HUES6 (cell line): Measurements from ENCODE around the gene KLK4.

Experiments
- H3K27ac ChIP-seq: 2 replicates; pipeline ENCODE4 v1.7.0; 2013; ENCODE audit warnings: low read depth, mild to moderate bottlenecking, low read length, inconsistent platforms
- H3K27me3 ChIP-seq: 2 replicates; pipeline ENCODE4 v1.6.1; 2013; ENCODE audit warnings: low read length; ENCODE audit not compliant: control insufficient read depth, insufficient read depth
- H3K36me3 ChIP-seq: 2 replicates; pipeline ENCODE4 v1.6.1; 2013; ENCODE audit warnings: low read length; ENCODE audit not compliant: control insufficient read depth, insufficient read depth
- H3K4me1 ChIP-seq: 2 replicates; pipeline ENCODE4 v1.6.1; 2013; ENCODE audit warnings: low read length; ENCODE audit not compliant: control insufficient read depth, insufficient read depth
- H3K4me3 ChIP-seq: 2 replicates; pipeline ENCODE4 v1.5.1; 2013; ENCODE audit warnings: low read depth, low read length
- H3K9ac ChIP-seq: one replicate; pipeline ENCODE4 v1.6.1; 2013; ENCODE audit warnings: mild to moderate bottlenecking, low read length
- H3K9me3 ChIP-seq: 2 replicates; pipeline ENCODE4 v1.6.1; 2013; ENCODE audit warnings: low read depth, low read length; ENCODE audit not compliant: control insufficient read depth, insufficient read depth

KLK4 gene

DNA sequence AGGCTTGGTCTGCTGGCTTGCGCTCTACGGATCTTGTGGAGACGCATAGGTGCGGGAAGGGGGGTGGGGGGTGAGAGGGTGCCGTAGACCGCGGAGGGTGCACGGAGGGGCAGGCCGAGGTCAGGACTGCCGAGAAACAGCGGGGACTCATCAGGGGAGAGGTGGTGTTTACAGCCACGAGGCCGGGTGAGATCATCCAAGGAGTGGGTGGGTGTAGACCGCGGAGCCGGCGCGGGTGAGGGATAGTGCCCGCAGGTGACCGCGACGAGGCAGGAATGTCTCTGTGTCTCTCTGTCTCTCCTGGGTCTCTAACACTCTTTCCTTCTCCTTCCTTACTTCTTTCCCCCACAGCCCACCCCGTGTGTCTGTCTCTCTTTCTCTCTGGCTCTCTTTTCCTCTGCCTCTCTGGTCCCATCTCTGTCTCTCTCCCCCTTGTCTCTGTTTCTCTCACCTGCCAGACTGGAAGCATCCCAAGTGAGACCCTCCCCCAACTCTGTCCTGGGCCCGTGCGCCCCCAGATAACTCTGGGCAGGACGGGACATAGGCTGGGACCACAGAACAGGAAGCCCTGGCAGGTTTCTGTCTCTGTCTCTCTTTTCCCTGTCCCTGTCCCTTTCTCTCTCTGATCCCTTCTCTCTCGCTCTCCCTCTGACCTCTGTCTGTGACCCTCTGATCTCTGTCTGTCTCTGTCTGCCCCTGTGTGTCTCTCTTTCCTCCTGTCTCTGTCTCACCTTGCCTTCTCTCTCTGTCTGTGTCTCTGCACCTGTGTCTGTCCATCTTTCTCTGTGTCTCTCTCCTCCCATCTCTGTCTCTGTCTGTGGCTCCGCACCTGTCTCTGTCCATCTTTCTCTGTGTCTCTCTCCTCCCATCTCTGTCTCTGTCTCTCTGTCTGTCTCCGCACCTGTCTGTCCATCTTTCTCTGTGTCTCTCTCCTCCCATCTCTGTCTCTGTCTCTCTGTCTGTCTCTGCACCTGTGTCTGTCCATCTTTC is 1.8 kb upstream of the KLK4 start:
- H3K9ac ChIP-seq, result no peak overlapping the region
- H3K27me3 ChIP-seq, result peaks cover 87% of the 10 kb centered on the region

DNA sequence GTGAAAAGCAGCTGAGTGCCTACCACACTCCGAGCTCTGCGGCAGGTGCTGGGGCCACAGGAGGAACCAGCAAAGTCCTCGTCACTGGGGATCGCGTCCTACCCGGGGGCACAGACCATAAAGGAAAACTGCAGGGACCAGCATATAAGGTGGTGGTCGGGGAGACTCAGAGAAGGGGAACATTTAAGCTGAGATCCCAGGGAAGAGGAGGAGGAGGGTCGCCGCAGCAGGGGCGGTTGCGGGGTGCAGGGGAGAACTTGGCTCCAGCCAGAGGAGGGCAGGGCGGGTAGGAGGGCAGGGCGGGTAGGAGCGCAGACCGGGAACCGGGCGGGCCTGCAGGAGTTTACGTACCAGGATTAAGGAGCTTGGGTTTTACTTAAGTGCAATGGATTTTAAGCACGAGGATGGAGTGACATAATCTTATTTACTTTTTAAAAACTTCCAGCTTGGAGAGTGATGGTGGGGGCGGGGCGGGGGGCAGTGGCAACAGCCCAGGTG is 956 bp upstream of the KLK4 start:
- H3K9ac ChIP-seq, result no peak overlapping the region
- no peaks in the 10 kb centered on the region for H3K36me3 ChIP-seq
- no peak overlapping the region for H3K27ac ChIP-seq
- peaks cover 7% of the 10 kb centered on the region; the same call in 1 of the 2 replicates for H3K4me1 ChIP-seq
- H3K27me3 ChIP-seq, result peaks cover 92% of the 10 kb centered on the region
- peak overlapping the region; percentile 45 for H3K4me3 ChIP-seq
- H3K9me3 ChIP-seq, result no peaks in the 10 kb centered on the region

More for the DNA sequence above, 1.8 kb upstream of the KLK4 start:
- Histone ChIP-seq H3K4me3 (peak overlapping the region; percentile 45), H3K9me3 (no peaks in the 10 kb centered on the region), H3K4me1 (peaks cover 7% of the 10 kb centered on the region; the same call in 1 of the 2 replicates), H3K27ac (no peak overlapping the region), H3K36me3 (no peaks in the 10 kb centered on the region)

DNA sequence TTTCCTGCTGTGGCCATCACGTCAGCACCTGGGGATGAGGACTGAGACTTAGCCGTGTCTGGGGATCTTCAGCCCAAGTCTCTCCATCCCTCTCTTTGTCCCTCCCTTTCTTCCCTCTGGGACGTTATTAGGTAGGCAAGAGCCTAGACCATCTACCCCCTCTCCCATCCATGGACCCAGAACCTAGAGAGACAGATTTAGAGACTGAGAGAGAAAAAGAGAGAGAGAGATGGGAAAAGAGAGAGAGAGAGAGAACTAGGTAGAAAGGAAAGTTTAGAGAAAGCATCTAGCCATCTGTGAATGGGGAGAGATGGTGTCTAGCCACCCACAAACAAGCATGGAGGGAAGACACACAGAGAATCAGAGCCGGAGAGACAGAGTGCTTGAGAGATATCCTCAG is 473 bp downstream of the KLK4 start:
- H3K9ac ChIP-seq, result no peak overlapping the region
- no peaks in the 10 kb centered on the region for H3K36me3 ChIP-seq
- H3K9me3 ChIP-seq, result no peaks in the 10 kb centered on the region
- H3K27me3 ChIP-seq, result peaks cover 82% of the 10 kb centered on the region
- no peak overlapping the region for H3K4me3 ChIP-seq
- H3K27ac ChIP-seq, result no peak overlapping the region
- H3K4me1 ChIP-seq, result peaks cover 7% of the 10 kb centered on the region; the same call in 1 of the 2 replicates

DNA sequence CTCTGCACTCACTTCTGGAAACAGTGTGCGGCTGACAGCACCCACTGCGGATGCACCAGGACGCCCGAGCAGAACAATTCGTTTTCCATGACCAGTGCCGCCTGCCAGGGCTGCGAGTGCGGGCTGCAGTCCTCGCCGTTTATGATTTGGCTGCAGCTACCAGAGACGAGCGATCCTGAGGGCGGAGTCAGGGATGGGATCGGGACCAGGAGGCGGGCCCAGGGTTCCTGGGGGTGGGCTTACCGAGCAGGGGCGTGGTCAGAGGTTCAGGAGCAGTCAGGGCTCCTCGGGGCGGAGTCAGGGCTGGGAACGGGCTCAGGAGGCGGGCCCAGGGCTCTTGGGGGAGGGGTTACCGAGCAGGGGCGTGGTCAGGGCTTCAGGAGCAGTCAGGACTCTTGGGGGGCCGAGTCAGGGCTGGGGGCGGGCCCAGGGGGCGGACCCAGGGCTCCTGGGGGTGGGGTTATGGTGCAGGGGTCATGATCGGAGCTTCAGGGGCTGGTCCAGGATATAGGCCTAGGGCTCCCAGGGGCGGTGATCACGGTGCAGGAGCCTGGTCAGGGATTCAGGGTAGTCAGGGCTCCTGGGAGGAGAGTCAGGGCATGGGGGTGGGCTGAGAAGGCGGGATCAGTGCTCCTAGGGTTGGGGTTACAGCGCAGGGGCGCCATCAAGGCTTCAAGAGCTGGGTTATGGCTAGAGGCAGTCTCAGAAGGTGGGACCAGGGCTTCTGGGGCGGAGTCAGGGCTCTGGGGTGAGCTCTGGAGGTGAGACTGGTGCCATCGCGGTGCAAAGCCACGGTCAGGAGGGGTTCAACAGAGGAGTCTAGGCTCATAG is 1.7 kb downstream of the KLK4 start:
- Histone ChIP-seq H3K27me3 (peaks cover 76% of the 10 kb centered on the region), H3K4me1 (peaks cover 7% of the 10 kb centered on the region; the same call in 1 of the 2 replicates), H3K4me3 (peak overlapping the region; percentile 72)

DNA sequence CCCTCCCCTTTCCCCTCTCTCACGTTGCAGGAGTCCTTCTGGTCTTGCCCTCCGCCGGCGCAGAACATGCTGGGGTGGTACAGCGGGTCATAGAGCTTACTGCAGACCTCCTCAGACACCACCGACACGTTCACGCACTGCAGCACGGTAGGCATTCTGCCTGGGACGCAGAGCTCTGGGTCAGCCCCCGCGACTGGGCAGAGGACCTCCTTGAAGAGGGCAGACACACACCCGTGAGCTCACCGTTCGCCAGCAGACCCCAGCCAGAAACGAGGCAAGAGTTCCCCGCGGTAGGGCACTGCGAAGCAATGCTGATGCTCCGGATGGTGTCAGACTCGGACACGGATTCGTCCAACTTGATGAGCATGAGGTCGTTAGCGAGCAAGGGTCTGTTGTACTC is 2.9 kb downstream of the KLK4 start:
- H3K4me3 ChIP-seq, result no peak overlapping the region
- no peak overlapping the region for H3K27ac ChIP-seq
- no peak overlapping the region for H3K9ac ChIP-seq
- peaks cover 66% of the 10 kb centered on the region for H3K27me3 ChIP-seq
- no peaks in the 10 kb centered on the region for H3K36me3 ChIP-seq
- no peaks in the 10 kb centered on the region for H3K9me3 ChIP-seq
- H3K4me1 ChIP-seq, result peaks cover 7% of the 10 kb centered on the region; the same call in 1 of the 2 replicates

More for the DNA sequence above, 1.7 kb downstream of the KLK4 start:
- no peak overlapping the region for H3K9ac ChIP-seq
- no peaks in the 10 kb centered on the region for H3K9me3 ChIP-seq
- no peaks in the 10 kb centered on the region for H3K36me3 ChIP-seq
- H3K27ac ChIP-seq, result no peak overlapping the region

DNA sequence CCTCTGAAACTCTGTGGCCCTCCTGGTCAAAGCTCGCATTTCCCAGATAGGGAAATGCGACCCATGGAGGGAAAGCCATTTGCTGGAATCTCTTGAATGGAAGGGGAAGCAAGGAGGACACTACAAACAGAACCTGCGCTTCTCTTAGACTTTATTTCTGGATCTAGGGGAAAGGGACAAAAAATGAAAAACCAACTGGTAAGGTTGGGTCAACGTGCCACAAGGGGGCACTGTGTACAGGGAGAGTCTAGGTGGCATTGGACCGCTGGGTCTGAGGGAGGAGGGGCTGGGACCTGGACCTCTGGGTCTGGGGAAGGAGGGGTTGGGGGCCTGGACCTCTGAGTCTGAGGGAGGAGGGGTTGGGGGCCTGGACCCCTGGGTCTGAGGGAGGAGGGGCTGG is 5.0 kb downstream of the KLK4 start:
- H3K27me3 ChIP-seq, result peaks cover 45% of the 10 kb centered on the region
- H3K9me3 ChIP-seq, result no peaks in the 10 kb centered on the region
- H3K9ac ChIP-seq, result no peak overlapping the region
- no peak overlapping the region for H3K4me3 ChIP-seq
- H3K36me3 ChIP-seq, result no peaks in the 10 kb centered on the region
- H3K4me1 ChIP-seq, result peaks cover 4% of the 10 kb centered on the region; the same call in 1 of the 2 replicates
- no peak overlapping the region for H3K27ac ChIP-seq

DNA sequence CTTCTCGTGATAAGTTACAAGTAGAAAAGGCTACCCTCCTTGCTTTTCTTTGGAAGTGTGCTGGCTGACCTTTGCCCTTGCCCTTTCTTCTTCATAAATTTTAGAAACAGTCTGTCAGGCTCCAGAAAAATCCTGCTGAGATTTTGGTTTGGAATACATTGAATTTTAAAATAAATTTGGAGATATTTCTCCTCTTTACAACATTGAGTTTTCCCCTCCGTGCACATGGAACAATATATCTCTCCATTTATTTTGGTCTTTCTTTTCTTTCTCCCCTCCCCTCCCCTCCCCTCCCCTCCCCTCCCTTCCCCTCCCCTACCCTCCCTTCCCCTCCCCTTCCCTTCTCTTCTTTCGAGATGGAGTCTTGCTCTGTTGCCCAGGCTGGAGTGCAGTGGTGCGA is 8.6 kb downstream of the KLK4 start:
- H3K9ac ChIP-seq, result no peak overlapping the region
- H3K27ac ChIP-seq, result no peak overlapping the region
- H3K36me3 ChIP-seq, result no peaks in the 10 kb centered on the region
- no peaks in the 10 kb centered on the region for H3K4me1 ChIP-seq
- peaks cover 32% of the 10 kb centered on the region for H3K27me3 ChIP-seq
- H3K4me3 ChIP-seq, result no peak overlapping the region
- no peaks in the 10 kb centered on the region for H3K9me3 ChIP-seq

DNA sequence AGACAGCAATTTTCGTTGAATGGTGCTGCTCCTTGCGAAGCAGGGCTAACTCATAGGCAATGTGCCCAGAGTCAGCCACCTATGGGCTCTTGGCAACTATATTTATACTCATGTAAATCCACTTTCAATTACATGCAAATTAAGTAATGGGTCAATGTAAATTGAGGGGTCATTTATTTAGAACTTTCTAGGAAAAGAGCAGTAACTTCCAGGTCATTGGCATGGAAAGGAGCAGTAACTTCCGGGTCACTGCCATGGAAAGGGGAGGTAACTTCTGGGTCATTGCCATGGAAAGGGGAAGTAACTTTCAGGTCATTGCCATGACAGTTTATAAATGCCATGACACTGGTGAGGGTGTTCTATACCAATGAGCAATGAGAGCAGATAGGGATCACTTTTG is 11.6 kb downstream of the KLK4 start:
- Histone ChIP-seq H3K27ac (no peak overlapping the region), H3K9ac (no peak overlapping the region), H3K9me3 (peaks cover 7% of the 10 kb centered on the region), H3K36me3 (no peaks in the 10 kb centered on the region), H3K4me1 (no peaks in the 10 kb centered on the region), H3K4me3 (no peak overlapping the region), H3K27me3 (peaks cover 22% of the 10 kb centered on the region; the same call in 1 of the 2 replicates)

DNA sequence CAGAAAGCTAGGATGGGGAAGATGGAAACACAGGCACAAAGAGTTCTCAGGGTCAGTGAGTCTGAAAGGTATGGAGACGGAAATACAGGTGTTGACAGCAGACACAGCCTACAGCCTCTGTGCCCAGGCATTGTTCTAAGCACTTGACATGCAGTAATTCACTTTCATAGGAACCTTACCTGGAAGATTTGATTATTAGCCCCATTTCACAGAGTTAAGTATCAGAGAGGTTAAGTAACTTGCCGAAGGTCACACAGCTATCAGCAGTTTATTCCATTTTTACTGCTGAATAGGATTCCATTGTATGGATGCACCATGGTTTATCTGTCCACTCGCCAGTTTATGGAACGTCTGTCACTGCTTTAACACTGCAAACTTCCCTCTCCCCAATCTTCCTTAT is 13.2 kb downstream of the KLK4 start:
- H3K4me3 ChIP-seq, result no peak overlapping the region
- no peak overlapping the region for H3K27ac ChIP-seq
- H3K9ac ChIP-seq, result no peak overlapping the region
- peaks cover 20% of the 10 kb centered on the region for H3K9me3 ChIP-seq
- H3K27me3 ChIP-seq, result peaks cover 22% of the 10 kb centered on the region; the same call in 1 of the 2 replicates
- H3K4me1 ChIP-seq, result no peaks in the 10 kb centered on the region
- no peaks in the 10 kb centered on the region for H3K36me3 ChIP-seq

DNA sequence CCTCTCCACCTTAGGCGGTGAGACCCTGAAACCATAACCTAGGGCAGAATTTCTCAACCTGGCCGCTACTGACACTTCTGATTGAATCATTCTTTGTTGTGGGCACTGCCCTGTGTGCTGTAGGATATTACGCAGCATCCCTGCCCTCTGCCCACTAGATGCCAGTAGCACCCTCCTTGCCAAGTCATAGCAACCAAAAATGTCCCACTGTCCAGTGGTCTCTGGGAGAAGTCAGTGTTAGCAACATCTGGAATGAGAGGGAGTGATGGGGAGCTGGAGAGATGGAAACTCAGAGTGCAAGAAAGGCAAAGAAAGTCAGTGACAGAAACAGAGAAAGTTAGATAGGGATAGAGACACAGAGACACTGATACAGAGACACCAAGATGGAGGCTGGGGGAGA is 13.6 kb downstream of the KLK4 start:
- Histone ChIP-seq H3K27me3 (peaks cover 22% of the 10 kb centered on the region; the same call in 1 of the 2 replicates), H3K36me3 (no peaks in the 10 kb centered on the region), H3K9ac (no peak overlapping the region), H3K4me1 (no peaks in the 10 kb centered on the region), H3K9me3 (peaks cover 24% of the 10 kb centered on the region), H3K4me3 (no peak overlapping the region), H3K27ac (no peak overlapping the region)
